ENCODE results near the gene CNOT6. TPM values are rescaled to one million over a fixed set of nuclear protein-coding genes. Genes with fewer than 3 reads are reported as not detected.

Gene CNOT6
- total RNA-seq, 1 experiment from 2014 or later, result 32.8 TPM

- BruUV-seq (replicated peaks), result no TSS peak
- ChIA-PET POLR2A (no interaction called here), CTCF (no interaction called here)
- no peaks in the 10 kb centered on the region for H3K27me3 ChIP-seq (ENCODE audit: control insufficient read depth, insufficient read depth, low read length)
- TF ChIP-seq TCF7L2 (IDR thresholded peaks at IDR 0.05; ENCODE audit: low read depth, low read length) (no peak), SIN3A (IDR thresholded peaks at IDR 0.05; ENCODE audit: borderline replicate concordance, insufficient read depth, low read depth, low read length) (no peak), REST (IDR thresholded peaks at IDR 0.05; ENCODE audit: insufficient read depth in 1 of 2, low read depth in 2 of 2, low read length in 1 of 2) (no peak), CTCF (IDR thresholded peaks at IDR 0.05) (no peak), POLR2AphosphoS5 (IDR thresholded peaks at IDR 0.05; ENCODE audit: low read depth, low read length) (no peak)
- intact Hi-C loops (cut with micrococcal nuclease; ENCODE audit: unreplicated experiment) (no loop called here), in situ Hi-C loops (cut with HindIII; ENCODE audit: low pct_unique_long_range_greater_than_20kb, low sequenced_read_pairs) (no loop called here)
- no peak for DNase-seq (ENCODE audit: low read depth, low spot score)
- ATAC-seq, result no peak
- peaks cover 2% of the 10 kb centered on the region; the same call in 1 of the 2 replicates for H3K36me3 ChIP-seq (ENCODE audit: control insufficient read depth, insufficient read depth, low read length)
- no peak overlapping the region for H3K4me3 ChIP-seq (ENCODE audit: low read depth in 2 of 2, low read length in 2 of 2)
- no peak overlapping the region for H3K27ac ChIP-seq (ENCODE audit: low read length)
- no peaks in the 10 kb centered on the region for H3K4me1 ChIP-seq (ENCODE audit: control insufficient read depth, insufficient read depth, low read length)
- no peaks in the 10 kb centered on the region for H3K9me3 ChIP-seq (ENCODE audit: control insufficient read depth, insufficient read depth, low read depth, low read length)
These were observed 39.7 kb downstream of the CNOT6 start for GRCh38 chr5:180533845-180534244.

GRCh38 chr5:180535573-180535972 lies 41.4 kb downstream of the CNOT6 start:
- H3K4me1 ChIP-seq (ENCODE audit: control insufficient read depth, insufficient read depth, low read length), result no peaks in the 10 kb centered on the region
- in situ Hi-C loops (cut with HindIII; ENCODE audit: low pct_unique_long_range_greater_than_20kb, low sequenced_read_pairs) (no loop called here), intact Hi-C loops (cut with micrococcal nuclease; ENCODE audit: unreplicated experiment) (no loop called here)
- ChIA-PET POLR2A (no interaction called here), CTCF (no interaction called here)
- no peaks in the 10 kb centered on the region for H3K9me3 ChIP-seq (ENCODE audit: control insufficient read depth, insufficient read depth, low read depth, low read length)
- H3K27ac ChIP-seq (ENCODE audit: low read length), result no peak overlapping the region
- no peak for ATAC-seq
- no peak for TF ChIP-seq TCF7L2 (IDR thresholded peaks at IDR 0.05; ENCODE audit: low read depth, low read length)
- TF ChIP-seq REST (IDR thresholded peaks at IDR 0.05; ENCODE audit: insufficient read depth in 1 of 2, low read depth in 2 of 2, low read length in 1 of 2), result no peak
- TF ChIP-seq POLR2AphosphoS5 (IDR thresholded peaks at IDR 0.05; ENCODE audit: low read depth, low read length), result no peak
- no peak for TF ChIP-seq CTCF (IDR thresholded peaks at IDR 0.05)
- no peak for TF ChIP-seq SIN3A (IDR thresholded peaks at IDR 0.05; ENCODE audit: borderline replicate concordance, insufficient read depth, low read depth, low read length)
- no TSS peak for BruUV-seq (replicated peaks)
- no peak overlapping the region for H3K4me3 ChIP-seq (ENCODE audit: low read depth in 2 of 2, low read length in 2 of 2)
- H3K27me3 ChIP-seq (ENCODE audit: control insufficient read depth, insufficient read depth, low read length), result no peaks in the 10 kb centered on the region
- H3K36me3 ChIP-seq (ENCODE audit: control insufficient read depth, insufficient read depth, low read length), result peaks cover 2% of the 10 kb centered on the region; the same call in 1 of the 2 replicates
- no peak for DNase-seq (ENCODE audit: low read depth, low spot score)
